GM23248 (cell line): ENCODE results near the gene GUCA2A.

Experiments used
- EZH2 ChIP-seq: fragments of 200-600 bp; sonication (generic); IDR thresholded peaks from 2 replicates; pipeline ENCODE4 v1.6.1; 2018; ENCODE audit warnings: antibody characterized with exemption, mild to moderate bottlenecking; ENCODE audit not compliant: insufficient read depth, poor library complexity, severe bottlenecking
- EZH2phosphoT487 ChIP-seq: fragments of 200-600 bp; sonication (generic); IDR thresholded peaks from 2 replicates; pipeline ENCODE4 v1.6.1; 2018; ENCODE audit warnings: antibody characterized with exemption, moderate library complexity, mild to moderate bottlenecking, low read depth; ENCODE audit not compliant: insufficient read depth

- no peak for TF ChIP-seq EZH2
- no peak for TF ChIP-seq EZH2phosphoT487
Measured at GRCh38 chr1:42172381-42173133, 8.0 kb upstream of the GUCA2A start.
